ENCODE measurements around the gene FYTTD1.
"Not testable (repeated sequence)": the region's sequence is repeated elsewhere in the genome, so short reads cannot be mapped to it uniquely, and the experiment has no call there.

The FYTTD1 gene

GRCh38 chr3:197749601-197750395 is at the start of gene FYTTD1:
Gene FYTTD1 (plus strand): TSS chr3:197749883. CDS start chr3:197749972, 89 bp downstream.
- TF ChIP-seq CTCF (IDR thresholded peaks at IDR 0.05; ENCODE audit: insufficient read depth, low read length, poor library complexity, severe bottlenecking): peak; percentile 48
- peak within 1 kb of the TSS; percentile 89 for H3K4me3 ChIP-seq (replicated peaks; ENCODE audit: low read depth, low read length)
- H3K36me3 ChIP-seq (ENCODE audit: control insufficient read depth, insufficient read depth, low read length): no peaks in the 10 kb centered on the region
- no peaks in the 10 kb centered on the region for H3K27me3 ChIP-seq (replicated peaks; ENCODE audit: control insufficient read depth, insufficient read depth, low read length)
- peak; percentile 95 for DNase-seq (ENCODE audit: extremely low read depth, insufficient read length)

GRCh38 chr3:197700095-197700494 is 49.6 kb upstream of the FYTTD1 start:
- Histone ChIP-seq H3K4me3 (replicated peaks; ENCODE audit: low read depth, low read length) (no peak overlapping the region), H3K27me3 (replicated peaks; ENCODE audit: control insufficient read depth, insufficient read depth, low read length) (no peaks in the 10 kb centered on the region), H3K36me3 (ENCODE audit: control insufficient read depth, insufficient read depth, low read length) (peaks cover 54% of the 10 kb centered on the region)
- TF ChIP-seq CTCF (IDR thresholded peaks at IDR 0.05; ENCODE audit: insufficient read depth, low read length, poor library complexity, severe bottlenecking): no peak
- DNase-seq (ENCODE audit: extremely low read depth, insufficient read length): no peak

- Histone ChIP-seq H3K4me3 (replicated peaks; ENCODE audit: low read depth, low read length) (no peak overlapping the region), H3K27me3 (replicated peaks; ENCODE audit: control insufficient read depth, insufficient read depth, low read length) (no peaks in the 10 kb centered on the region), H3K36me3 (ENCODE audit: control insufficient read depth, insufficient read depth, low read length) (peaks cover 45% of the 10 kb centered on the region)
- DNase-seq (ENCODE audit: extremely low read depth, insufficient read length): no peak
- TF ChIP-seq CTCF (IDR thresholded peaks at IDR 0.05; ENCODE audit: insufficient read depth, low read length, poor library complexity, severe bottlenecking): no peak
Measured at GRCh38 chr3:197701841-197702240, 47.8 kb upstream of the FYTTD1 start.

- DNase-seq (ENCODE audit: extremely low read depth, insufficient read length): no peak
- TF ChIP-seq CTCF (IDR thresholded peaks at IDR 0.05; ENCODE audit: insufficient read depth, low read length, poor library complexity, severe bottlenecking): no peak
- Histone ChIP-seq H3K36me3 (ENCODE audit: control insufficient read depth, insufficient read depth, low read length) (peaks cover 19% of the 10 kb centered on the region), H3K27me3 (replicated peaks; ENCODE audit: control insufficient read depth, insufficient read depth, low read length) (no peaks in the 10 kb centered on the region), H3K4me3 (replicated peaks; ENCODE audit: low read depth, low read length) (no peak overlapping the region)
Measured at GRCh38 chr3:197706658-197707057, 43.0 kb upstream of the FYTTD1 start.

- TF ChIP-seq CTCF (IDR thresholded peaks at IDR 0.05; ENCODE audit: insufficient read depth, low read length, poor library complexity, severe bottlenecking): no peak
- Histone ChIP-seq H3K36me3 (ENCODE audit: control insufficient read depth, insufficient read depth, low read length) (peaks cover 7% of the 10 kb centered on the region), H3K27me3 (replicated peaks; ENCODE audit: control insufficient read depth, insufficient read depth, low read length) (no peaks in the 10 kb centered on the region), H3K4me3 (replicated peaks; ENCODE audit: low read depth, low read length) (no peak overlapping the region)
- DNase-seq (ENCODE audit: extremely low read depth, insufficient read length): peak; percentile 56
Measured at GRCh38 chr3:197709135-197709534, 40.5 kb upstream of the FYTTD1 start.

GRCh38 chr3:197710965-197711364 is 38.7 kb upstream of the FYTTD1 start:
- DNase-seq (ENCODE audit: extremely low read depth, insufficient read length); H3K36me3 ChIP-seq (ENCODE audit: control insufficient read depth, insufficient read depth, low read length); H3K27me3 ChIP-seq (replicated peaks; ENCODE audit: control insufficient read depth, insufficient read depth, low read length); H3K4me3 ChIP-seq (replicated peaks; ENCODE audit: low read depth, low read length): not testable (repeated sequence)
